ENCODE results near the gene MYOD1.

- TF ChIP-seq CTCF (conservative IDR thresholded peaks at IDR 0.05; ENCODE audit: low read depth, low read length) (no peak), EZH2 (IDR thresholded peaks at IDR 0.05; ENCODE audit: borderline replicate concordance, low read depth, low read length, poor library complexity, severe bottlenecking) (no peak)
Measured at GRCh38 chr11:17718510-17718962, 835 bp upstream of the MYOD1 start.
